GM23248 (cell line): Measurements from ENCODE around the gene OSBP2.

Experiments used
- EZH2 ChIP-seq: fragments of 200-600 bp; sonication (generic); IDR thresholded peaks from 2 replicates; pipeline ENCODE4 v1.6.1; 2018; ENCODE audit warnings: antibody characterized with exemption, mild to moderate bottlenecking; ENCODE audit not compliant: insufficient read depth, poor library complexity, severe bottlenecking
- EZH2phosphoT487 ChIP-seq: fragments of 200-600 bp; sonication (generic); IDR thresholded peaks from 2 replicates; pipeline ENCODE4 v1.6.1; 2018; ENCODE audit warnings: antibody characterized with exemption, moderate library complexity, mild to moderate bottlenecking, low read depth; ENCODE audit not compliant: insufficient read depth

GRCh38 chr22:30774566-30774965, 79.9 kb downstream of the OSBP2 start:
- no peak for TF ChIP-seq EZH2
- no peak for TF ChIP-seq EZH2phosphoT487
